ENCODE data around the gene TAB2.

GRCh38 chr6:149329529-149329928, 12.0 kb downstream of the TAB2 start:
- TF ChIP-seq CREB1 (IDR thresholded peaks at IDR 0.05; ENCODE audit: low read depth) (no peak), TAF1 (IDR thresholded peaks at IDR 0.05; ENCODE audit: low read depth) (no peak)

Data from Ishikawa (cell line).